ENCODE data around the gene SH3BP5. TPM values are rescaled to one million over a fixed set of nuclear protein-coding genes. Genes with fewer than 3 reads are reported as not detected.

The SH3BP5 gene
- total and polyA plus RNA-seq, 2 experiments from 2014 or later = 15.9 to 16.3 TPM

DNA sequence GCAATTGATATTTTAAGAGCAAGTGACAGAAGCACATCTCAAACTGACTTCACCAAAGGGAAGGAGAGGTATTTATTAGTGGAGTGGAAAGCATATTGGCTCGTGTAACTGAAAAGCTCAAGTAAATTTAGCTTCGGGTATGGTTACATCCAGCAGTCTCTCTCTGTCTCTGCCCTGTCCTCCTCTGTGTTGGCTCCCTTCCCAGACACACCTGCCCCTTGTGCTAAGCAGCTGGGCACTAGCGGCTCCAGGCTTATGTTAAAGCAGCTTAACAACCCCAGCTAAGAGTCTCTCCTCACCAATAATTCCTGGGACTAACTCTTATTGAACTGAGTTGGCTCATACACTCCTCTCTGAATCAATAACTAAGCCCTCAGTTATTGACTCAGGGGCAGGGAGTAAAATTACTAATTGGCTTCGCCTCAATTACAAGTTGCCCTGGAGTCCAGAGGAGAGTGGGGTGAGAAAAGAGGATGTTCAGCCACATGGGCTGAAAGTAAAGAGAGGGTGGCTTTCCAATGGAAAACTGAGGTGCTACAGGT is 12.8 kb upstream of the SH3BP5 start:
- Histone ChIP-seq H3K4me3 (no peak overlapping the region), H3K27me3 (no peaks in the 10 kb centered on the region), H2AFZ (no peak overlapping the region), H3K4me2 (no peak overlapping the region), H3K79me2 (no peaks in the 10 kb centered on the region), H3K9me2 (replicated peaks; ENCODE audit: insufficient read depth) (no peaks in the 10 kb centered on the region), H3K9me3 (ENCODE audit: low read depth) (no peaks in the 10 kb centered on the region), H3K36me3 (replicated peaks; ENCODE audit: insufficient read depth, low read depth) (no peaks in the 10 kb centered on the region), H3K27ac (no peak overlapping the region), H4K20me1 (ENCODE audit: insufficient read depth, poor library complexity, severe bottlenecking) (no peaks in the 10 kb centered on the region), H3K4me1 (ENCODE audit: insufficient read depth) (no peaks in the 10 kb centered on the region)
- no peak for TF ChIP-seq EZH2phosphoT487 (IDR thresholded peaks at IDR 0.05; ENCODE audit: low read depth, severe bottlenecking, unreplicated experiment)
- TF ChIP-seq EZH2 (IDR thresholded peaks at IDR 0.05; ENCODE audit: borderline replicate concordance) = no peak
- TF ChIP-seq, protein P1, sequence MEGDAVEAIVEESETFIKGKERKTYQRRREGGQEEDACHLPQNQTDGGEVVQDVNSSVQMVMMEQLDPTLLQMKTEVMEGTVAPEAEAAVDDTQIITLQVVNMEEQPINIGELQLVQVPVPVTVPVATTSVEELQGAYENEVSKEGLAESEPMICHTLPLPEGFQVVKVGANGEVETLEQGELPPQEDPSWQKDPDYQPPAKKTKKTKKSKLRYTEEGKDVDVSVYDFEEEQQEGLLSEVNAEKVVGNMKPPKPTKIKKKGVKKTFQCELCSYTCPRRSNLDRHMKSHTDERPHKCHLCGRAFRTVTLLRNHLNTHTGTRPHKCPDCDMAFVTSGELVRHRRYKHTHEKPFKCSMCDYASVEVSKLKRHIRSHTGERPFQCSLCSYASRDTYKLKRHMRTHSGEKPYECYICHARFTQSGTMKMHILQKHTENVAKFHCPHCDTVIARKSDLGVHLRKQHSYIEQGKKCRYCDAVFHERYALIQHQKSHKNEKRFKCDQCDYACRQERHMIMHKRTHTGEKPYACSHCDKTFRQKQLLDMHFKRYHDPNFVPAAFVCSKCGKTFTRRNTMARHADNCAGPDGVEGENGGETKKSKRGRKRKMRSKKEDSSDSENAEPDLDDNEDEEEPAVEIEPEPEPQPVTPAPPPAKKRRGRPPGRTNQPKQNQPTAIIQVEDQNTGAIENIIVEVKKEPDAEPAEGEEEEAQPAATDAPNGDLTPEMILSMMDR (IDR thresholded peaks at IDR 0.05; ENCODE audit: poor library complexity) = no peak
- 79% methylated on average over 4 of the region's 4 CpGs for WGBS (ENCODE audit: low lambda C conversion rate, missing lambda C conversion rate)
- DNase-seq (ENCODE audit: low spot score) = no peak

DNA sequence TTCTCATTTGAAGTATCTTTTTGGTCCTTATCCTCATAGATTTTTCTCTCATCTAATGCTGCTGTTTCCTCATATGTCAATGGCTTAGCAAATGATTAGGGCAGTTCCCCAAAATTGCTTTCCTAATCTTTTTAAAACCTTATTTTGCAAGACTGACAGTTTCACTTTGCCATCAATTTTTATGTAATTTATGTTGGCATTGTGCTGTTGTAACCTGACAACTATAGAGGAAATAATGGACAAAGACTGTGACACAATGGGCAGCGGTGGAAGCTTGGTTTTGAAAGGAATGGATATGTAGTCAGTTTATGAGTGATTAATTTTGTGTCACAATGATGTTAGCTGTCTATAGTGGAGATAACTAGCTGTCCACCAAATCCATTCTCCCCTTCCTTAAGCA is 10.6 kb upstream of the SH3BP5 start:
- H3K4me1 ChIP-seq (ENCODE audit: insufficient read depth) = no peaks in the 10 kb centered on the region
- no peak overlapping the region for H3K4me2 ChIP-seq
- no peaks in the 10 kb centered on the region for H3K9me3 ChIP-seq (ENCODE audit: low read depth)
- no peaks in the 10 kb centered on the region for H3K27me3 ChIP-seq
- H2AFZ ChIP-seq = no peak overlapping the region
- H3K36me3 ChIP-seq (replicated peaks; ENCODE audit: insufficient read depth, low read depth) = no peaks in the 10 kb centered on the region
- H3K4me3 ChIP-seq = no peak overlapping the region
- TF ChIP-seq EZH2phosphoT487 (IDR thresholded peaks at IDR 0.05; ENCODE audit: low read depth, severe bottlenecking, unreplicated experiment) (no peak), EZH2 (IDR thresholded peaks at IDR 0.05; ENCODE audit: borderline replicate concordance) (no peak)
- TF ChIP-seq, protein P1 (IDR thresholded peaks at IDR 0.05; ENCODE audit: poor library complexity) = no peak
- no peaks in the 10 kb centered on the region for H4K20me1 ChIP-seq (ENCODE audit: insufficient read depth, poor library complexity, severe bottlenecking)
- no peaks in the 10 kb centered on the region for H3K79me2 ChIP-seq
- H3K27ac ChIP-seq = no peak overlapping the region
- 92% methylated on average over 1 of the region's 1 CpG for WGBS (ENCODE audit: low lambda C conversion rate, missing lambda C conversion rate)
- H3K9me2 ChIP-seq (replicated peaks; ENCODE audit: insufficient read depth) = no peaks in the 10 kb centered on the region
- DNase-seq (ENCODE audit: low spot score) = no peak

DNA sequence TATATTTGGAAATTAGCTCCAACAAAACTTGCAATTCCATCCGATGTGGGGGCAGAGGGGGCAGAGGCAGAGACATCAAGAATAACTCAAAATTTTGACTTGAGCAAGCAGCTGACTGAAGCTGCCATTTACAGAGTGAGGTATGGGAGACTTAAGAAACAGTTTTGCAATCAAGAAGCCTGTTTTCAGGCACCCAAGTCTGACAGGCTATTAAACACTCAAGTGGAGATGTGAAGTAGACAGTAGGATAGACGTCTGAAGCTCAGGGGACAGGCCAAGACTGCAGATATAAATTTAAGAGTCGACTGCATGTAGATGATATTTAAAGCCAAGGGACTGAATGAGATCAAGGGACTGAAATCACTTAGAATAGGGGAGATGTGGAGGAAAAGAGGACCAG is 9.9 kb upstream of the SH3BP5 start:
- WGBS (ENCODE audit: low lambda C conversion rate, missing lambda C conversion rate) = 84% methylated on average over 3 of the region's 3 CpGs
- no peak overlapping the region for H3K4me3 ChIP-seq
- no peaks in the 10 kb centered on the region for H3K9me3 ChIP-seq (ENCODE audit: low read depth)
- H3K27me3 ChIP-seq = no peaks in the 10 kb centered on the region
- DNase-seq (ENCODE audit: low spot score) = no peak
- H3K79me2 ChIP-seq = no peaks in the 10 kb centered on the region
- H3K36me3 ChIP-seq (replicated peaks; ENCODE audit: insufficient read depth, low read depth) = no peaks in the 10 kb centered on the region
- no peaks in the 10 kb centered on the region for H3K4me1 ChIP-seq (ENCODE audit: insufficient read depth)
- no peaks in the 10 kb centered on the region for H3K9me2 ChIP-seq (replicated peaks; ENCODE audit: insufficient read depth)
- no peak overlapping the region for H3K27ac ChIP-seq
- H4K20me1 ChIP-seq (ENCODE audit: insufficient read depth, poor library complexity, severe bottlenecking) = no peaks in the 10 kb centered on the region
- TF ChIP-seq, protein P1 (IDR thresholded peaks at IDR 0.05; ENCODE audit: poor library complexity) = no peak
- TF ChIP-seq EZH2phosphoT487 (IDR thresholded peaks at IDR 0.05; ENCODE audit: low read depth, severe bottlenecking, unreplicated experiment) (no peak), EZH2 (IDR thresholded peaks at IDR 0.05; ENCODE audit: borderline replicate concordance) (no peak)
- no peak overlapping the region for H3K4me2 ChIP-seq
- H2AFZ ChIP-seq = no peak overlapping the region

Data from hepatocyte (in vitro differentiated cells).